Measurements from ENCODE around the gene FYN.

The FYN gene

DNA sequence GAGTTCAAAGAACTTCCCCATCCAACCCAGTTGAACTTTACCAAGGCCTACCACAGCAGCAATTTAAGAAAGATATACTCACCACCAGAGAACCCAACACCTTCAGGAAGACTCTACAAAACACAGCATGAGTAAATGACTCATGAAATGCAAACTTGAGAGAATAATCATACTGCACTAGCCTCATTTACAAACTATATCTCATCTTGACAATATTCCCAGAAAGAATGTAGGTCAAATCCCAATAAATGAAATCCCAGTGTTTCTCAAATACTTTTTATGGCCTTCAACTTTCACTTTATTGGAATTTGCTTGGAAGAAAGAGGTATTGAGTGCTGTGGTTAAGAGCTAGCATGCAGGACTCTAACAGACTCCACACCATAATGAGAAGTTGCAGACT lies 60.0 kb downstream of the FYN start:
- H3K4me3 ChIP-seq (ENCODE audit: low read depth, low read length) = no peak overlapping the region
- DNase-seq (ENCODE audit: low read depth) = no peak

DNA sequence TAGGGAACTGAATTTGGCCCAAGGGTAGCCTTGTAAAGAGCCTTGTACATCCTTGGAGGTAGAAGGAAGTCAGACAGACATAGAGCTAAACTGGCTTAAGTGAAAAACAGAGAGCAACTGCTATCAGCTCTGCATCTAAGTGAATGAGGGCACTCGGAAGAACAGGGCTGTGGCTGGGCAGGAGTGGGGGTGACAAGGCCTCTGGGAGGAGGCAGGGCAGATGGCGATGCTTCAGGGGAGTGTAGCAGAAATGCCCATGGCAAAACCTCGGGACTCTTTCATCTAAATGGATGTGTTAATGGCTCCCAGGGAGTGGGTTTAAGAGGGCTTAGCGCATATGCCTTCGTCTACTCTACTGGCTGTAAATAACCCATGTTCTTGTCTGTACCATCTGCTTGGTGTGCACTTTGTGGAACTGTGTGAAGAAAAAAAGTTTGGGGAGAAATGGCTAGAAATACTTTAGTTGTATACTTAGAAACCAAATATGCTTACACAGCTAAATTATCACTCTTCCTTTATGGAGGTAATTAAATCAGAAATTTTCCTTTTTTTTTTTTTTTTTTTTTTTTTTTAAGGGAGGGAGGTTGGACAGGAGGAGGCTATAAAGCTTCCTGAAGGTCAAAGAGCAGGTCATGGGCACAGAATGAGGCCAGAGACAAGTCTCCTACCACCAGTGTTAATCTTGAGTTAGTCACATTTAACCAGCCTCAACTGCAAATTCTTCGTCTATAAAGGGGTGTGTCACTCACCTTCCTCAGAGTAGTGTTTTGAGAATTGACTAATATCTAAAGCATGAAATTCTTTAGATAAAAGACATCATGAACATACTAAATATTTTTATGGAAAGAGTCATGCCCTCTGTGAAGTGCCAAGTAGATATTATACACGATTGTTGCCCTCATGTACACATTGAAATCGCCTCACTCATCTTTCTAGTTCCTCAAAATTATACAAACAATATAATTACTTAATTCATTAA lies 60.9 kb downstream of the FYN start:
- no peak overlapping the region for H3K4me3 ChIP-seq (ENCODE audit: low read depth, low read length)
- DNase-seq (ENCODE audit: low read depth) = no peak

DNA sequence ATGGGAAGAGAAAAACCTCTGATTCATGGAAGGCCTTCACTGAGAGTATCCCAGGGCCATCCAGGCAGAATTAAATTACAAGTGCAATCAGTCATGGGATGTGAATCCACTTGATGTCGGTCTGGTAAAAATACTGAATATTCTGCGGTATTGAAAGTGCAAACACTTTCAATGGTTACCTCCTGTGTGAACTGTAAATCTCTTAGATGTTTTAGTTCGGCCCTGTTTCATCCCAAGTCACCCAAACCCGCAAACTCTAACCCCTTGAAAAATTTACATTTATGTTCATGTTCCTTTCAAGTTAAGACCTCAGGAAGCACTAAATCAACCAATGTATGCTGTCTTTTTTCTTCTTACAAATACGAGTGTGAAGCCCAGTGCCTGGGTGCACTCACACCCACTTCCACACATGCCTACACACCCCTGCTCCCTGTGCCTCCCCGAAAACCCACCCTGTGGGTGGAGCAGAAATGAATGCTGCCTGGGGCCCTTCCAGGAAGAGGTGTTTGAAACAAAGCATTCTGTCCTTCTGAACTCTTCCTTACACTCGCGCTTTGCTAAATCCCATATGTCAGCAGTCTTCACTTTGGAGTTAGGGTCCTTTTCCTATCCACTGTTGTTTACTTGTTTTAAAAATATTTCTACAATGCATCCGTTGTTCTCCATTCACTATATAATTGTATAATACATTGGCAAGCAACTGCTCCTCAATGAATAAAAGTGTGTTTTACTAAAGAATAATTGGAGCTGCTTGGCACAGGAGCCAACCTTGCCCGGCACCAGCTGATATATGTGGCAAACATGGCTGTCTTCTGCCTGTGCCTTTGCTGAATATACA lies 62.7 kb downstream of the FYN start:
- no peak for DNase-seq (ENCODE audit: low read depth)
- no peak overlapping the region for H3K4me3 ChIP-seq (ENCODE audit: low read depth, low read length)

DNA sequence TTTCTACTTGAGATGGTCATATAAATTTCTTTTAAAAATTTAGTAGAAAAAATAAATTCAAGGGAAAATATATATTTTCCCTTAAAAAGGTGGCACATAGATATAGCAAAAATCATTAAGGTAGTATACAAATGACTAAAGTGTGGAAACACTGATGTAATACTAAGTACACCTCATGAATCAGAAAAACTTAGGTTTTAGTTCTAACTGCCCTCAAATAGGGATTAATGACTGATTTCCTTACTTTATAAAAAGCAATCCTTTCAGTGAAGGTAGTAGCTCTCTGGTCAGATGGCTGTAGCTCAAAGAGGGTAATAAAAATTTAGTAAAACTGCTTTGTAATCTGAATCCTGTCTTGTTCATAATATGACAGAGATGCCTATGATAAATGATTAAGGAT lies 63.5 kb downstream of the FYN start:
- no peak for DNase-seq (ENCODE audit: low read depth)
- H3K4me3 ChIP-seq (ENCODE audit: low read depth, low read length) = no peak overlapping the region

DNA sequence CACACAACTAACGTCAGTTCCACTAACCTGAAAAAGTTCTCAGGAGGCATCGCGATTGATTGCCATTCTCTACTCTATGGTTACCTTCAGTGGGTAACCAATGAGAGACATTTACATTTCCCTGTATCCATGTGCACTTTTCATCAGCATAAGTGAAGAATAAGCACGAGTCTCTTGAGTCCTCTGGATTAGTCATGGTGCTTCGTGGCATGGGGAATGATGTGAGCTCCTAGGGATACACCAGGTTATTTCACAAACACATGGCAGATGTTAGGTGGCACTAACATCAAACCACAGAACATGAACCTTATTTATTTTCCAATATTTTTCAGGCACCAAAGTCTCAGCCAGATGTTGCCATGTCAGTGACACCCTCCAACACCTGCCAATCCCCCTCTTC lies 64.0 kb downstream of the FYN start:
- H3K4me3 ChIP-seq (ENCODE audit: low read depth, low read length) = no peak overlapping the region
- DNase-seq (ENCODE audit: low read depth) = no peak

DNA sequence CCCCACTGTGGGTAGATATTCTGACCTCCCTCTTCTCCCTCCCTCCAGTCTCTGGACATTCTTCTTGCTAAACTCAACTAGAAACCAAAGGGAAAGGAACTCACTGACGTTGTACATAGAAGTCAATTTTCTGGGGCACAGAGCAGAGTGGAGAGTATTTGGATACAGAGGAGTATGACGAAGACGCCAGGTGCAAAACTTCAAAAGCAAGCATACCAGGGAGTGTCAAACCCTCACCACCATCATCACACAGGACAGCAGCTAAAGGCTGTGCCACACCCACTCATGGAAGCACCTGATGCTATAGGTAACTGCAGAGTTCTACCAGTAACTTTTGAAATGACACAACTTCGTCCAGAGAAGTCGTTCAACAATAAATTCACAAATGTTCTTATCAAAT lies 64.8 kb downstream of the FYN start:
- DNase-seq (ENCODE audit: low read depth) = no peak

DNA sequence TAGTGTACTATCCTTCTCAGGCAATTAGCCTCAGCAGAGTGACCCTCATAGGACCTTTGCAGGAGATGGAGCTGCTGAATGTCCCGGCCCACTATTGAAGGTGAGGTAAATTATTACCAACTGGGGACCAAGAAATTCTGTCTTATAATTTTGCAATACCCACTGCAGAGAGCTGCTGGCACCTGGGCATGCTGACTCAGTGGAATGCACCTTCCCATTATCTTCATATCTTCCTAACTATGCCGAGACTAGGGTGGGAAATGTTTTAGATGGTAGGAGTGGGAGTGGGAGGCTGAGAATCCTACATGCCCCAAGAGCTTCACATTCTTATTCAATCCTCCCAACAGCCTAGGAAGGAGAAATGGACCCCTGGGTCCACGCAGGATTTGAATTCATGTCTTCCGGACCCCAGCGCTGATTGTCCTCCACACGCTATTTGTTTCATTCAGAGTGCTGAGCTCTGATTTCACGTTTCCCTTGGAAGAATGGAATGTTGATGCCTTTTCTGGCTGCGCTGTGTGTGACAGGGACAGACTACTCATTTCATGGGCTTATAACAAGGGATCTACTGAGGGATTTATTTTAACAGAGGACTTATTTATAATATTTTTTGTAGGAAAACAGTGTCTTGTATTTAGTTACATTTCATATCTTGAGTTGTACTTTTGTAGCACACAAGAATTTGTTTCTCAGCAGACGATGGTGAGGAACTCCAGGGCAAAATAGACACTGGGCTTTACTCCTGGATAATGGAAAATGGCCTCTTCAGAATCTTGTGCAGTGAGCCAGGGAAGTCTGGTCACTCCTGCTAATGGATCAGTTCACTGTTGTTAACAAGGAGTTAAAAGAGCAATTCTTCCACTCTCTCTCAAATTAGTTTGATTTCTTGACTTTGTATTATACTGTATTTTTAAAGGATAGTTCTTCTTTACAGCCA lies 66.4 kb downstream of the FYN start:
- H3K4me3 ChIP-seq (ENCODE audit: low read depth, low read length) = no peak overlapping the region
- no peak for DNase-seq (ENCODE audit: low read depth)

More for the DNA sequence above, 64.8 kb downstream of the FYN start:
- H3K4me3 ChIP-seq (ENCODE audit: low read depth, low read length) = no peak overlapping the region

DNA sequence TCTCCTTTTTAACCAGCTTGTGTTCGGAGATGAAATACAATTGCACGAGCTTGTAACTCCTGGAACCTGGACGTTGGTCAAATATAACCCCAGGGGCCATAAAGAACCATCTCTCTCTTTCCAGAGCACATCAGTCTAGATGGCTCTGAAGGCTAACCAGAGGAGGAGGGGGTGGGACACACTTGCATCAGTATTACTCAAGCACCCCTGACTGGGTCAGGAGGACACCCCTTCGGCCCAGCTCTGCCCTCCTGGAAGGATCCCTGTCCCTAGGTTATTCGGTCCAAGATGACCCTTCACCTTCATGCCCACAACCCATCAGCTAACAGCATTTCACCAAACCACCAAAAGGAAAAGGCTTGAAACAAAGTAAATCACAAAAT lies 67.1 kb downstream of the FYN start:
- no peak for DNase-seq (ENCODE audit: low read depth)

DNA sequence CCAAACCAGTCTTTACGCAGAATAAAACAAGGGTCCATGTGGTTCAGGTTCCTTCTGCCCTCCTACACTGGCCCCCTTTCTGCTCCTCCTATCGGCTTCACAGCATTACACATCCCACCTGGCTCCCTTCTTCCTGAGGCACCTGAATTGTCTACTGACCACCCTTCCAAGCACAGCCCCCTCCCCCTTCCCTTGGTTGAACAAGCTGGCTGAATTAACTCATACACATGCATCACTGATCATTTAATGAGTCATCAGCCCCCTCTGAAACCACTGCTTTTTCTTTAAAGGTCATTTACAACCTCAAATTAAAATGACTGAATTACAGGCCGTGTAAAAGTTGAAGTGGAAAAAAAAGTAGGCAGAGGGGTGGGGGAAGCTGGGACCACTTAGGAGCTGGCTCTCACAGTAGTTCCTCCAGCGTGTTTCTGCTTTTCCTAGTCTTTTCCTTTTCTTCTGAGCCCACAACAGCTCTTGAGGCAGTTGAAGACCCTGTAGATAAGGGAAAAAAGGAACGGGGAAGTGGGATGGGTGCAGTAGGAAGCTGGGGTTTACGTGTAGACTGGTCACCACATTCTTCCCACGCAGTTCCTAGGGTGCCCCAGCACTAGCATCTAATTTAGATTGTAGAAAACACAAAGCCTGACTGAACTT lies 67.6 kb downstream of the FYN start:
- peak; percentile 60 for DNase-seq (ENCODE audit: low read depth)

More for the DNA sequence above, 67.1 kb downstream of the FYN start:
- no peak overlapping the region for H3K4me3 ChIP-seq (ENCODE audit: low read depth, low read length)

DNA sequence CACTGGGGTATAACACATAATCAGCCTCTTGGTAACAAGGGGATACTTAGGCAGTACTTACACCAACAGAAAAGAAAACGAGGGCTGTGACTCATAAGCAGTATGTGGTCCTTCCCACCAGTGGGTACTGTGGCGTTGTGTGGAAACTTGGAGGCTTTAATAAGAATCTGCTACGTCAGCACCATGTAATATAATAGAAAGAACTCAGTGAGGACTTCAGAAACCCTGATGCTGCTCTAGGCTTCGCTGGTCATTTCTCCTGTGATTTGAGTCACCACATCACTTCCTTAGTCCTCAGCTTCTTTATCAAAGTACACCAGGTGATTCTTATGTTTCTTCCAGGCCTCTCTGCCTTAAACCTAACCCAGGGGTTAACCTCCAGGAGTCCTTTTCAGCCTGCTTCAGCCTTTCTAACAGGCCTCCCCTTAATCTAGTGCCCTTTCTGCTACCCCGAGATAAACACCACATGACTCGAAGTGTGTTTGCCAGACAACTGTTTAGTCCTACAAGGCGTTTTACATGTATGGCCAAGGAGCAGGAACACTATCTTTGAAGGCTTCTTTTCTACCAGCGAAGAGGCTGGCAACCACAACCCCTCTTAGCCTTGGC lies 68.5 kb downstream of the FYN start:
- no peak overlapping the region for H3K4me3 ChIP-seq (ENCODE audit: low read depth, low read length)

More for the DNA sequence above, 67.6 kb downstream of the FYN start:
- no peak overlapping the region for H3K4me3 ChIP-seq (ENCODE audit: low read depth, low read length)

DNA sequence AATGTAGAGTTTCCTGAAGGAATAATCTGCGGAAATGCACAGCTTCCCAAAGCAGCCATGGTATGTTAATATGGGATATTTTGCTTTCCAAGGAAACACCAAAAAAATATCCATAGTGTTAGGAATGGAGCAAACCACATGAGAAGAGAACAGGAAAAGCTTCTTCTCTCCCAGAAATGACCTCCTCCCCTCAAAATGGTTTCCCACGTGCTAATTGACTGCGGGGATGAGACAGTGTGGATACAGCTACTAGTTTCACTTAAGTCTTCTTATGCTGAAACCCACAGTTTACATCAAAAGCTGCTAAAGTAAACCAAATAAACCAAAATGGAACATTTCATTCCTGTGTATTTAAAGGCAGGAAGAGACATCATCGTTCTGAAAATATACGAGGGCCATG lies 69.4 kb downstream of the FYN start:
- DNase-seq (ENCODE audit: low read depth) = peak; percentile 62
- H3K4me3 ChIP-seq (ENCODE audit: low read depth, low read length) = no peak overlapping the region

More for the DNA sequence above, 68.5 kb downstream of the FYN start:
- DNase-seq (ENCODE audit: low read depth) = peak; percentile 78

DNA sequence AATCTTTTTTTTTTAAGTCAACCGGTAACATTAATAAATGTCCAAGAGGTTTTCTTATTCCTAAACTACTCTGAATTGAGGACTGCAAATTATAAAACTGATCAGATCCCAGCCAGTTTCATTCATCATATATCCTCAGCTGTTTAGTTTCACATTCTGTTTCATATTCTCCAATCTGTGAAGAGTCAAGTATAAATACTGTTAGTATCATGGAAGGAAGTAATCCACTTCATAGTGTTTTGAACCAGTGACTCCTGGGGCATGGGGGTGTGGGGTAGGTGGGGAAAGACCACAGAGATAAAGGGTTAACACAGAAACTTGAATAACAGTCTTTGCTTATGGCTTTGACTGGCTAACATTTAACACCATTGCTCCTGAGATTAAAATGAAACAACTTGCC lies 69.9 kb downstream of the FYN start:
- H3K4me3 ChIP-seq (ENCODE audit: low read depth, low read length) = no peak overlapping the region
- DNase-seq (ENCODE audit: low read depth) = no peak

DNA sequence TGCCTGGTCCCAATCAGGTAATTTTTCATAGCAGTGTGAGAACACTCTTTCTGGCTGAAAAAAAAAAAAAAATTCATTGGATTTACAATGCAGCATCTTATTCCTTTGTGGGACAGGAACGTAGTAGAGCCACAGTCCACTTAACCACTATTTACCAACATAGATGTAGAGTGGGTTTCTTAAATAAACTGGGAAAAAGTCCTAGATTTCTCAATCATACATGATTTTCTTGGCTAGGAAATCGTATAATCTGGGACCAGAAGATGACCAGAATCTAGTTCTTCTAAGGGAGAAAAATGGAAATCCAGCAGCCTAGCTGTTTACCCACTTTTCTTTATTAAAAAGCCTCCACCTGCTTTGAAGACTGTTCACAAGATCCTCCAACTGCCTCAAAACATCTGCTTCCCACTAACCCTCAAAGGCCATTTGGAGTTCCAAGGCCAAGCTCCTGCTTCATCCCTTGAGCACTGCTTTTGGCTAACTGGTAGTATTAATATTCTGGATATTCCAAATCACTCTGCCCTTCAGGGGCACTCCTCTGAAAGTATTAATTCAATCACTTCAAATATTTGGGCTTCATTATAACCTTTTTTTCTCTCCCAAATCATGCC lies 70.4 kb downstream of the FYN start:
- no peak for DNase-seq (ENCODE audit: low read depth)
- no peak overlapping the region for H3K4me3 ChIP-seq (ENCODE audit: low read depth, low read length)

DNA sequence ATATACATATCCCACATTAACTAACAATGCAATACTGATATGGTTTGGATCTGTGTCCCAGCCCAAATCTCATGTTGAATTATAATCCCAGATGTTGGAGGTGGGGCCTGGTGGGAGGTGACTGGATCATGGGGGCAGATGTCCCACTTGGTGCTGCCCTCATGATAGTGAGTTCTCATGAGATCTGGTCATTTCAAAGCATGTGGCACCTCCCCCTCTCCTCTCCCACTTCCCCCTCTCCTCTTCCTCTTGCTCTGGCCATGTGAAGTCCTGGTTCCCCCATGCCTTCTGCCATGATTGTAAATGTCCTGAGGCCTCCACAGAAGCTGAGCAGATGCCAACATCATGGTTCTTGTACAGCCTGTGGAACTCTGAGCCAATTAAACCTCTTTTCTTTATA lies 71.2 kb downstream of the FYN start:
- DNase-seq (ENCODE audit: low read depth) = no peak
- H3K4me3 ChIP-seq (ENCODE audit: low read depth, low read length) = no peak overlapping the region

DNA sequence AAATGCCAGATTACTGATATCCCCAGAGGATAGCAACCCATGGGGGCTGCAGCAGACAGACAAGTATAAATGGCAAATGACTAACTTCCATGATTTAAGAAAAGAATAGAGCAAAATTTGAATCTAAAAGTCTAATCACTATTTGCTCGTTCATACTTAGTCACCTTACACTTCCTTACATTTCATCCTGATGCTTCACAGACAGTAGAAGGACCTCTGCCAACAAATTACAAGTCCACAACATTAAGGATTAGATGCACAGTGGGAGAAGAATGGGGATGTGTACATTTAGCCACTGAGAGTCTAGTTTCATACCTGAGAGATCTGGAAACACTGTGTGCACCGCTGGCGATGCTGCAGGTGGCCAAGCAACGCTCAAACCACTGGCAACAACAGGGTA lies 72.4 kb downstream of the FYN start:
- H3K4me3 ChIP-seq (ENCODE audit: low read depth, low read length) = no peak overlapping the region
- no peak for DNase-seq (ENCODE audit: low read depth)

DNA sequence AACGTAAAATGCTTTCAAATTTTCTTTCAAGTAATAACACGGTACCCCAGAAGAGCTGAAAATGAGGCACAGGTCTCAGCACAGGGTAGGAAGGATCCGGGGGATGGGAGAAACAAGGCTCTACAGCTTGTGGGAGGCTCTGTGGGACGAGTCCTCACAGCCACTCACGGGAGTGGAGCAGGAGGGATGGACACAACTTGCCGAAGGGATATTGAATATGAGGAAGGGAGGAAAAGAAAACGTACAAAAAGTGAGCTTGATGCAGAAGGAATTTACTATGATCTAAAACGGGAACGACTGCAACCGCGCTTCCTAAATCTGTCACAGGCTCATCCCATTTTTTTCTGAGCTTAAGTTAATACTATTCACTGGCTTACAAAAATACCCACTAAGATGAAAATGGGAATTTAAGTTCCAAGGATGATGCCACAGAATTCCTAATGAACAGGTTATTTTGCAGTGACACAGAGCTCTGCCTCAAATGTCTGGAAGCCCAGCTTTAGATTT lies 72.9 kb downstream of the FYN start:
- H3K4me3 ChIP-seq (ENCODE audit: low read depth, low read length) = no peak overlapping the region
- DNase-seq (ENCODE audit: low read depth) = no peak

DNA sequence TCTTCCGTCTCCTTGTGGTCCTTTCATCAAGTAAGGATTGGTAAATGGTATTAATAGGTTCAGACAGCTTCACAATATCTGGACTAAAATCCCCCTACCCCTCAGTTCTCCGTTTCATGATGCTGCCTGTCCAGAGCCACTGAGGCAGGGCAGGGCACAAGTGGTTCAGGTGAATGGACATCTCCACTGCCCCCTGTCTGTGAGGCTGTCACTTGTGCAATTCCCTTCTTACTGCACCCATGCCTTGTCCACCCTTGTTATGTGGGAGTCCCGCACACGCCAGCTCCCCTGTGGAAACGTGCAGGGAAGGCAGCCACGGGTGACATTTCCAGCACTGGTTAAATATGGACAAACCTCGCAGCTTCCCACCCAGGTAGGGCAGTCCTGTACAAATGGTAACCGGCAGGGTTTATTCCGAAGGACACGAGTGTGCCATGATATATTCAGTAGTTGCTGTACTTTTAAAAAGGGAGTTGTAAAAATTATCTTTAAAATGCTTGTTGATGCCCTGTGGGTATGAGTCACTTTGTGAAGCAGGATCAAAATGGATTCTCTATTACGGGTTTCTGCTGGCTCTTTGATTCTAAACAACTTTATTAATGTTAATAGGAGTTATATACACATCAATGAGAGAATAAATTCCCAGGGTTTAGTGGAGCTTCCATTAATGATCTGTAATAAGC lies 73.5 kb downstream of the FYN start:
- H3K4me3 ChIP-seq (ENCODE audit: low read depth, low read length) = no peak overlapping the region
- no peak for DNase-seq (ENCODE audit: low read depth)

All from skeletal muscle cell (primary cell).